Stimulated activated CD8-positive, alpha-beta memory T cell treated with anti-CD3 and anti-CD28 coated beads, Interleukin-15, amount 100 ng/mL, for 4 hours (primary cell): Measurements from ENCODE around the gene WSB1.
"Not testable (repeated sequence)": the region's sequence is repeated elsewhere in the genome, so short reads cannot be mapped to it uniquely, and the experiment has no call there.

Experiments
- DNase-seq, 2 donors: peaks; one replicate each; pipeline ENCODE4 v3.0.0-alpha.2; 2020; ENCODE audit warnings: low read depth in 2 of 2

Gene WSB1

DNA sequence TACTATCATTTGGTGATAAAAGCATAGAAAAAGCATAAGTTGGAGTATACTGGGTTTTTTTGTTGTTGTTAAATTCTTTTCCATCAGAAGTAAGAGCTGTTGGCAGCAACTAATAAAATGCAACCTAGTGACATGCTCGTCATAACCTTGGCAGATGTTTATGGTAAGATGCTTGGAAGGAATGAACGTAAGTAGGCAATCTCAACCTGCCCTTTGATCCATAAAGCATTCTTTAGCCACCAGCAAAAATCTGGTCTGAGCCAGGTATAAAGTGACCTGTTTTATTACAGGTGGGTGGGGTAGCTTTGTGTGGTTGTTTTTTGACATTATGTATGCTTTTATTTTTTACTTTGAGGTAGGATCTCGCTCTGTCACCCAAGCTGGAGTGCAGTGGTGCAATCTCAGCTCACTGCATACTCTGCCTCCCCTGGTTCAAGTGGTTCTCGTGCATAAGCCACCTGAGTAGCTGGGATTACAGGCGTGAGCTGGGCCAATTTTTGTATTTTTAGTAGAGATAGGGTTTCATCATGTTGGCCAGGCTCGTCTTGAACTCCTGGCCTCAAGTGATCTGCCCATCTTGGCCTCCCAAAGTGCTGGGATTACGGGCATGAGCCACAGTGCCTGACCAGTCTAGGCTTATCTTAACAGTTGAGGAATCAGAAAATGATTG, 22.0 kb downstream of the WSB1 start:
- no peak for DNase-seq

DNA sequence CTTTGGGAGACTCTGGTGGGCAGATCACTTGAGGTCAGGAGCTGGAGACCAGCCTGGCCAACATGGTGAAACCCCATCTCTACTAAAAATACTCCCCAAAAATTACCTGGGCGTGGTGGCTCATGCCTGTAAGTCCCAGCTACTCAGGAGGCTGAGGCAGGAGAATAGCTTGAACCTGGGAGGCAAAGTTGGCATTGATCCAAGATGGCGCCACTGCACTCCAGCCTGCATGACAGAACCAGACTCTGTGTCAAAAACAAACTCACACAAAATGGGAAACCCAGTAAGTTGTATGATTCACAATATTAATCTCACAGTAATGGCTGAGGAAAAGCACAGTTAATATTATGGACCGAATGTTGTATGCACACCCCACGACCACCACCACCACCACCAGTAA, 24.3 kb downstream of the WSB1 start:
- no peak for DNase-seq

DNA sequence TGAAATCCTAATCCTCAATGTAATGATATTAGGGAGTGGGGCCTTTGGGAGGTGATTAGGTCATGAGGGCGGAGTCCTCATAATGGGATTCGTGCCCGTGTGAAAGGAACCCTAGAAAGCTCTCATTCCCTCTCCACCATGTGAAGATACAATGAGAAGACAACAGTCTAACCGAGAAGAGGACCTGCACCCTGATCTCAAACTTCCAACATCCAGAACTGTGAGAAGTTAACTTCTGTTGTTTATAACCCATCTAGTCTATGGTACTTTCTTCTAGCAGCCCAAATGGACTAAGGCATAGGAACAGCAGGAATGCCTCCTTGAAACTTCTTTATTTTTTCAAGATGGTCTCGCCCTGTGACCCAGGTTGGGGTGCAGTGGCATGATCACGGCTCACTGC, 24.7 kb downstream of the WSB1 start:
- no peak for DNase-seq

GRCh38 chr17:27319541-27320221, 25.8 kb downstream of the WSB1 start:
- no peak for DNase-seq

GRCh38 chr17:27320222-27320560, 26.3 kb downstream of the WSB1 start:
- DNase-seq, result no peak

GRCh38 chr17:27321372-27321771, 27.5 kb downstream of the WSB1 start:
- no peak for DNase-seq

DNA sequence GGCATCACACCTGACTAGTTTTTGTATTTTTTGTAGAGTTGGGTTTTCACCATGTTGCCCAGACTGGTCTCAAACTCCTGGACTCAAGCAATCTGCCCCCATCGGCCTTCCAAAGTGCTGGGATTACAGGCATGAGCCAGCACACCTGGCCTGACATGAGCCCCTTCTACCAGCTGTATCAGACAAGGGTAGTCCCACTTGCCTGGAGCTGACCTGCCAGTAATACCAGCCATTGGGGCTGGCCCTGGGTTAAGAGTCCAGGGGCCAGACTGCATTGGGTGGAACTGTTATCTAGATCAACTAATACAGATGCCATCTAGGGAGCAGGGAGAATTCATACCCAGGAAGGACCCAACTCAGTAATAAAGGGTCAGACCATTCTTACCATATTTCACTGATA, 28.1 kb downstream of the WSB1 start:
- no peak for DNase-seq

- DNase-seq, result no peak
Measured at GRCh38 chr17:27322690-27323508, 29.0 kb downstream of the WSB1 start.

DNA sequence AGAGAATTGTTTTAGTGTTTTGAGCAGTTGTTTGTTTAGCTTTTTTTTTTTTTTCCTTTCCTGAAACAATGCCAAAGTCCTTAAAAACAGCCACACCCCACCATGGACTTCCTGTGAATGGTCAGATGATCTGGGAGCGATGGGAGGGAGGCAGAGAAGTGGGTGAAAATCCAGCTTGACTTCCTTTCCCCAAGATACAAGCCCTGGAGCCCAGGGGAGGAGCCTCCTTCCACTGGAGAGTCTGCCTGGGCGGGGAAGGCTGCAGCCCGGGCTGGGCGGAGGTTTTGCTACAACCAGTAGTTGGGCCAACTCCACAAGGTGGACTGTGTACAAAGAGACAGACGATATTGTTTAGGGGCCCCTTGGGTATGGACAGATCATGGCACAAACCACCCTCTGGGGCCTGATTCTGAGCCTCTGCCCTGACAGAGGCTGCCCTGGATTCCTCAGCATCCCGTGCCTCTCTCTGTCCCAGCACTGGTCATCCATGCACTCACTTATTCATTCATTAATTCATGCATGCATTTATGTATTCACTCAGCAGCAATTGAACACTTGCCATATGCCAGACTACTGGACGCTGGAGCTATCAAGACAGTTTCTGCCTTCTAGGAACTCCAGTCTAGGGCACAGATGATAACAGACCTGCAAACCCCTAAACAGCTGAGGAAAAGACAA, 29.8 kb downstream of the WSB1 start:
- DNase-seq, result no peak

- no peak for DNase-seq
Measured at GRCh38 chr17:27324771-27325339, 30.9 kb downstream of the WSB1 start.

DNA sequence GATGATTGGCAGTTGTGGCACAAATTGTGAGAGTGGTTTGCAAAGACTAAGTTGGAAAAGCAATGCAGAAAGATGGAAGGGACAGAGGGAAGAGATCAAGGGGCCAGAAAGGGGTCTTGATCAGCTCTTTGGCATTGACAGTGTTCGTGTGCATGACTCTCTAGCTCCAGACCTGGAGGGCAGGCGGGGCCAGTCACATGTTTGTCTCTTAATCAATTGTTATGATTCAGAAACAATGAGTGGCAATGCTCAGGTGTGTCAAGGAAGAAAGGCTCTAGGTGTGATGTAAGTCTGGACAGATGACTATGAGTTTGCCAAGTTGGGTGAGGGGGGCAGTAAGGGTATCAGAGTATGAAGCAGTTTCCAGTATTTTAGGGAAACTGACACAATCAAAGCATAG, 32.1 kb downstream of the WSB1 start:
- no peak for DNase-seq

- DNase-seq, result no peak
Measured at GRCh38 chr17:27326585-27326984, 32.7 kb downstream of the WSB1 start.

DNA sequence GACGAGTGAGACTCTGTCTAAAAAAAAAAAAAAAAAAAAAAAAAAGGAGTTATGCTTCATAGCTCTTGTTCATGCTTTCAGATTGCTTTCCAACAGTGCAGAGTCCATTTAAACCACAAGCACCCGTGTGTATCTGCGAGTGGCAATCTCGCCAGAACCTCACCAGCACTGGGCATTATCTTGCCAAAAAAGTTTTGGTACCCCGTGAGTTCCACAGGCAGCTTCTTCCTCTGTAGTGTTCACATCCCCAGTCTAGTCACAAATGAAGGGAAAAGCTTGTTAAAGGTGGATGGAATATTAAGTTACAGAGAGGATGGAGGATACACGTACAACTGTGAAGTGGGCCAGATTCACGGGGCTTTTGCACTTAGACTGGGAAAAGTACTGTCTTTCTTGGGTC, 33.5 kb downstream of the WSB1 start:
- no peak for DNase-seq

GRCh38 chr17:27327871-27328270, 34.0 kb downstream of the WSB1 start:
- DNase-seq, result no peak

DNA sequence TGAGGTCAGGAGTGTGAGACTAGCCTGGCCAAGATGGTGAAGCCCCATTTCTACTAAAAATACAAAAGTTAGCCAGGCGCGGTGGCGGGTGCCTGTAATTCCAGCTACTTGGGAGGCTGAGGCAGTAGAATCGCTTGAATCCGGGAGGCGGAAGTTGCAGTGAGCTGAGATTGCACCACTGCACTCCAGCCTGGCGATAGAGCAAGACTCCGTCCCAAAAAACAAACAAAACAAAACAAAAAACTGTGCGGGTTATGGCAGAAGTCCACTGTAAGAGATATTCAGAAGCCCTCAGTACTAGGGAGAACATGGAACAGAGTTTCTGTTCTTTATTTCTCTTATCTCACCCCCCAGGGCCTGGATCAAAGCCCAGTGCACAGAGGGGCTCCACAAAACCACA, 34.8 kb downstream of the WSB1 start:
- not testable (repeated sequence) for DNase-seq

DNA sequence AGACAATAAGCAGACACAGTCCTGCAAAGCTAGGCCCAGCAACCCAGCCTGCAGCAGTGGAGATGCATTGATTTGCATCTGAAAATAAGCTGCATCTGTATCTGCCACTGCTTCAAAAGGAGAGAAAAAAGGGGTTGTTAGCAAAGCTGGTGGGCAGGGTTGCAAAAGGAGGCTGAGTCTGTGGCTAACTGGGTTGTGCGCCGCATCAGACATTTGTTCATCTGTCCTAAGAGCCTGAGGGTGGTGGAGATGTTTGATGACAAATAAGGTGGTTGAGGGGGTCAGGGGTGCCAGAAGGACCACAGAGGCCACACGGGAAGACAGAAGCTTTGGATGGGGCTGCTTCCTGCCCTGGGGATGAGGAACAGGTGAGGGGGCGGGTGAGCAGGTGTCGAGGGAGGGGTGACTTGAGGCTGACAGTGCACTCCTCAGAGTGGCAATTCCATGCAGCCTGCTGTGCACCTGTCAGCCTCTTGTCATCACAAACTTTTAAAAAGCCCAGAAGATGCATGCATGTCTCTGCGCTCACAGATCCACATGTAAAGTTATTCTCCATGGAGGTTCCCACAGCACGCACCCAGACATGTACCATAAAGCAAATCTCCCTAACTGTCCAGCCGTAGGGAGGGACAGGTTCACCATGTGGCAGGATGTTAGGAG, 35.4 kb downstream of the WSB1 start:
- DNase-seq, result no peak

DNA sequence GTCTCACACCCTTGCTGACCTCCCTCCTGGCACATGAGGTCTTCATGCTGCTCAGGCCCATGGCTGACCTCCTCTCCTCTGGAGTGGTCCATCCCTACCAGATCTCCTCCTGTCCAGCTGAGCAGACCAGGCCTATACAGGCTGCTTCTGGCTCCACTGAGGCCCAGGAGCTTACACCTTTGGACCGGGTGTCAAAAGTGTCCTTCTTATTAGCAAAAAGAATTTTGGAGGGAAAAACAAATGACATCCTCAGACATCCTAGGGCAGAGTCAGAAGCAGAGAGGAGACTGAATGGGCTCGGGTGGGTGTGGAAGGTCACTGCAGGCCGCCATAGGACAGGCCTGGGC, 38.1 kb downstream of the WSB1 start:
- no peak for DNase-seq

GRCh38 chr17:27332485-27333409, 38.8 kb downstream of the WSB1 start:
- peak; percentile 79 to 80 for DNase-seq

DNA sequence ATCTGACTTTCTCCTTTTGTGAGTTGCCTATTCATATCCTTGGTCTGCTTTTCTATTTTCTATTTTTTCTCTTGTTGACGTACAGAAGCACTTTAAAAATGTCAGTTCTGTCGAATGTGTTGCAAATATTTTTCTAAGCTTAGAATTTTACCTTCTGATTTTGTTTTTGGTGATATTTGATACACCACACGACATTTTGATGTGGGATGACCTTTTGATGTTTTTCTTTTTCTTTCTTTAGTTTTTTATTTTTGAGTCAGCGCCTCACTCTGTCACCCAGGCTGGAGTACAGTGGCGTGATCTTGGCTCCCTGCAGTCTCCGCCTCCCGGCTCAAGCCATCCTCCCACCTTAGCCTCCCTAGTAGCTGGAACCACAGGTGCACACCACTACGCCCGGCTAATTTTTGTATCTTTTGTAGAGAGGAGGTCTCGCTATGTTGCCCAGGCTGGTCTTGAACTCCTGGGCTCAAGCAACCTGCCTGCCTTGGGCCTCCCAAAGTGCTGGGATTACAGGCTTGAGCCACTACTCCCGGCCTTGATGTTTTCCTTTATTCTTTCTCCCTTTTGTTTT, 39.6 kb downstream of the WSB1 start:
- DNase-seq, result no peak

DNA sequence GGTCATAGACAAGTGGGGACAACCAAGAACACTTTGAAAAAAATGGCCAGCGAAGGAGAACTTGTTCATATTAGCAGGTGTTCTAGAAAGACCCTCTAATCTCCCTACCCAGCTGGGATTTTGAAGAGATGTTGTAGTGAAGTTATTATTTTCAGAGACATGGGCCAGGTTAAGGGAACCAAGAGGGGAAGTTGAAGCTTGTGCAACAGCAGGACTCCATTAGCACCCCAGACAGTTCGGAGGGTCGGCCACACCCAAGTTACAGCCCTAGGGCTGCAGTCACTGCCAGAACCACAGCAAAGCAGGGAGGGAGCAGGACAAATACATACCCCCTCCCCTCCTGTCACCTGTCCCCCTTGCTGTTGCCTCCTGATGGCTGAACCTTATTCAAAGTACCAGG, 42.3 kb downstream of the WSB1 start:
- no peak for DNase-seq
